Suprapubic skin (tissue), 4 donors: ENCODE results near the gene RERE. TPM values are rescaled to one million over a fixed set of nuclear protein-coding genes. Genes with fewer than 3 reads are reported as not detected.

ENCODE experiments used
- DNase-seq, 2 donors: peaks; one replicate each; pipeline ENCODE4 v3.0.0-alpha.2; 2019; ENCODE audit warnings: low spot score in 2 of 2
- H3K27ac ChIP-seq: fragments of 200-600 bp; sonication (generic); one replicate; pipeline ENCODE4 v1.5.1; 2019
- H3K27me3 ChIP-seq: fragments of 200-600 bp; sonication (generic); one replicate; pipeline ENCODE4 v1.5.1; 2019
- H3K36me3 ChIP-seq: fragments of 200-600 bp; sonication (generic); one replicate; pipeline ENCODE4 v1.5.1; 2019
- H3K4me1 ChIP-seq: fragments of 200-600 bp; sonication (generic); one replicate; pipeline ENCODE4 v1.5.1; 2019
- H3K4me3 ChIP-seq: fragments of 200-600 bp; sonication (generic); one replicate; pipeline ENCODE4 v1.5.1; 2019; ENCODE audit warnings: mild to moderate bottlenecking
- H3K9me3 ChIP-seq: fragments of 200-600 bp; sonication (generic); one replicate; pipeline ENCODE4 v1.5.1; 2019
- CTCF ChIP-seq, 2 donors: fragments of 200-600 bp in 1 of 2; fragments of 450-650 bp in 1 of 2; sonication (generic) in 1 of 2; IDR thresholded peaks; one replicate each; pipeline ENCODE4 v1.5.1; 2016 to 2019; ENCODE audit warnings: antibody characterized with exemption in 2 of 2, mild to moderate bottlenecking in 1 of 2, moderate library complexity in 1 of 2
- EP300 ChIP-seq: sonication (generic); formaldehyde crosslinking; IDR thresholded peaks from one replicate; pipeline ENCODE4 v1.6.1; 2017; ENCODE audit warnings: antibody characterized with exemption
- POLR2A ChIP-seq, 2 donors: fragments of 450-650 bp; IDR thresholded peaks; one replicate each; pipeline ENCODE4 v1.6.1; 2017; ENCODE audit warnings: antibody characterized with exemption in 2 of 2, mild to moderate bottlenecking in 2 of 2, moderate library complexity in 2 of 2
- POLR2AphosphoS5 ChIP-seq, 3 donors: sonication (generic); formaldehyde crosslinking; IDR thresholded peaks; one replicate each; pipeline ENCODE4 v1.6.1; 2017; ENCODE audit warnings: antibody characterized with exemption in 3 of 3
- WGBS: methylation state at CpG from one replicate; pipeline ENCODE4 v1.1.5; 2018; 5-methylcytosine and 5-hydroxymethylcytosine counted together
- total RNA-seq, 4 donors: library from RNA; depleted of rRNA; stranded (reverse); fragments of >200 nt; gene quantifications; one replicate each; pipeline ENCODE4 v1.1.0, GENCODE V29; 2016

RERE gene
- total RNA-seq, 4 donors from 2014 or later: 43.4 to 113 (median 83.3) TPM

DNA sequence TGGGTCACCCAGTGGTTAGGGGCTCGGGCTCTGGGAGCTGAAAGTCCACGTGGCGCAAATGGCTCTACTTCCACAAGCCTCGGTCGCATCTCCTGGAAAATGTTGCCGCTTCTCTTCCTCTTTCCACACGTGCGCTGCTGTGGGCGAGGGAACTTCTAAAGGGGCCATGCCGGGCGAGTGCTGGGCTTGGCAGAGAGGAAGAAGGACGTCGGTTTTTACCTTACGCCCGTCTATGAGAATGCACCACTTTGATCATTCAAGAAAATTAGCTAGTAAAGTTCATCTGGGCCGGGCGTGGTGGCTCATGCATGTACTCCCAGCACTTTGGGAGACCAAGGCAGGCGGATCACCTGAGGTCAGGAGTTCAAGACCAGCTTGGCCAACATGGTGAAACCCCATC, 489.2 kb downstream of the RERE start:
- H3K27me3 ChIP-seq: no peaks in the 10 kb centered on the region
- WGBS: 89% methylated on average over 18 of the region's 18 CpGs
- H3K36me3 ChIP-seq: no peaks in the 10 kb centered on the region

GRCh38 chr1:8326265-8326664, 491.2 kb downstream of the RERE start:
- Histone ChIP-seq H3K4me3 (no peak overlapping the region), H3K9me3 (no peaks in the 10 kb centered on the region), H3K27me3 (no peaks in the 10 kb centered on the region), H3K27ac (no peak overlapping the region), H3K4me1 (no peaks in the 10 kb centered on the region), H3K36me3 (no peaks in the 10 kb centered on the region)
- TF ChIP-seq CTCF (IDR thresholded peaks at IDR 0.05) (no peak), POLR2AphosphoS5 (IDR thresholded peaks at IDR 0.05) (no peak), EP300 (no peak), POLR2A (IDR thresholded peaks at IDR 0.05) (no peak)
- WGBS: 91% methylated on average over 13 of the region's 13 CpGs
- DNase-seq: no peak

More for the DNA sequence above, 489.2 kb downstream of the RERE start:
- no peaks in the 10 kb centered on the region for H3K4me1 ChIP-seq
- no peak for DNase-seq
- no peak for TF ChIP-seq EP300
- no peak for TF ChIP-seq POLR2A (IDR thresholded peaks at IDR 0.05)
- no peak for TF ChIP-seq CTCF (IDR thresholded peaks at IDR 0.05)
- no peak for TF ChIP-seq POLR2AphosphoS5 (IDR thresholded peaks at IDR 0.05)
- no peaks in the 10 kb centered on the region for H3K9me3 ChIP-seq
- no peak overlapping the region for H3K27ac ChIP-seq
- H3K4me3 ChIP-seq: no peak overlapping the region

- TF ChIP-seq POLR2A (IDR thresholded peaks at IDR 0.05) (no peak), CTCF (IDR thresholded peaks at IDR 0.05) (no peak), EP300 (no peak), POLR2AphosphoS5 (IDR thresholded peaks at IDR 0.05) (no peak)
- no peaks in the 10 kb centered on the region for H3K36me3 ChIP-seq
- H3K27me3 ChIP-seq: no peaks in the 10 kb centered on the region
- DNase-seq: no peak
- no peak overlapping the region for H3K27ac ChIP-seq
- H3K4me1 ChIP-seq: no peaks in the 10 kb centered on the region
- H3K9me3 ChIP-seq: no peaks in the 10 kb centered on the region
- no peak overlapping the region for H3K4me3 ChIP-seq
- 97% methylated on average over 10 of the region's 21 CpGs for WGBS
Observed at GRCh38 chr1:8325771-8326170, 491.7 kb downstream of the RERE start.

DNA sequence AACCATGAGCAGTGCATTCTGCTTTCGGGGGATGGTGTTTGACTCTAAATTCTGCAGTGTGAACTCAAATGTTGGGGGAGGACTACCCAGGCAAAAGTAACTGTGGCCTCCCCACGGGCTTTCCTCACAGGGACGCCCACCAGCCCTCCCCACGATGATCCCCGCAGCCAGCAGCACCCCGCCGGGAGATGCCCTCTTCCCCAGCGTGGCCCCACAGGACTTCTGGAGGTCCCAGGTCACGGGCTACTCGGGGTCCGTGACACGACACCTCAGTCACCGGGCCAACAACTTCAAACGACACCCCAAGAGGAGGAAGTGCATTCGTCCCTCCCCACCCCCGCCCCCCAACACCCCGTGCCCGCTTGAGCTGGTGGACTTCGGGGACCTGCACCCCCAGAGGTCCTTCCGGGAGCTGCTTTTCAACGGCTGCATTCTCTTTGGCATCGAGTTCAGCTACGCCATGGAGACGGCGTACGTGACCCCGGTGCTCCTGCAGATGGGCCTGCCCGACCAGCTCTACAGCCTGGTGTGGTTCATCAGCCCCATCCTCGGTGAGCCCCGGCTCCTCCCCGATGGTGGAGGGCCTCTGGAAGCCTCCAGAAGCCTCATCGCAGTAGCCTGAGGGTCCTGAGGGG, 493.1 kb downstream of the RERE start:
- Histone ChIP-seq H3K4me3 (no peak overlapping the region), H3K36me3 (no peaks in the 10 kb centered on the region), H3K27me3 (no peaks in the 10 kb centered on the region), H3K4me1 (no peaks in the 10 kb centered on the region), H3K27ac (no peak overlapping the region), H3K9me3 (no peaks in the 10 kb centered on the region)
- no peak for TF ChIP-seq CTCF (IDR thresholded peaks at IDR 0.05)
- TF ChIP-seq EP300: no peak
- no peak for TF ChIP-seq POLR2A (IDR thresholded peaks at IDR 0.05)
- TF ChIP-seq POLR2AphosphoS5 (IDR thresholded peaks at IDR 0.05): no peak
- no peak for DNase-seq
- 84% methylated on average over 28 of the region's 32 CpGs for WGBS

GRCh38 chr1:8323706-8324105, 493.7 kb downstream of the RERE start:
- H3K4me1 ChIP-seq: peaks cover under 1% of the 10 kb centered on the region
- H3K36me3 ChIP-seq: no peaks in the 10 kb centered on the region
- 77% methylated on average over 3 of the region's 11 CpGs for WGBS
- H3K27ac ChIP-seq: no peak overlapping the region
- H3K27me3 ChIP-seq: no peaks in the 10 kb centered on the region
- no peaks in the 10 kb centered on the region for H3K9me3 ChIP-seq
- H3K4me3 ChIP-seq: no peak overlapping the region
- TF ChIP-seq EP300 (no peak), POLR2A (IDR thresholded peaks at IDR 0.05) (no peak), POLR2AphosphoS5 (IDR thresholded peaks at IDR 0.05) (no peak), CTCF (IDR thresholded peaks at IDR 0.05) (no peak)
- no peak for DNase-seq
